ENCODE data around the gene FNDC3B.

GRCh38 chr3:172277151-172277652 lies 237.8 kb downstream of the FNDC3B start:
- TF ChIP-seq CTCF (IDR thresholded peaks at IDR 0.05; ENCODE audit: low read depth, low read length, missing input control) (no peak), NR2F2 (IDR thresholded peaks at IDR 0.05) (no peak), EGR1 (IDR thresholded peaks at IDR 0.05; ENCODE audit: low read depth in 2 of 2) (no peak), RAD21 (IDR thresholded peaks at IDR 0.05) (no peak), MAX (IDR thresholded peaks at IDR 0.05) (no peak), REST (IDR thresholded peaks at IDR 0.05) (no peak), GABPA (IDR thresholded peaks at IDR 0.05 in 1 of 2, conservative IDR thresholded peaks at IDR 0.05 in 1 of 2) (no peak)

Measured in liver (tissue), 3 donors.